Stimulated activated CD8-positive, alpha-beta memory T cell treated with anti-CD3 and anti-CD28 coated beads, Interleukin-7, amount 100 ng/mL, for 1 hour (primary cell): ENCODE data around the gene ITIH2.
"Not testable (repeated sequence)": the region's sequence is repeated elsewhere in the genome, so short reads cannot be mapped to it uniquely, and the experiment has no call there.

ENCODE experiments used
- DNase-seq, 2 donors: peaks; one replicate each; pipeline ENCODE4 v3.0.0-alpha.2; 2020; ENCODE audit warnings: low read depth in 2 of 2

Gene ITIH2

DNA sequence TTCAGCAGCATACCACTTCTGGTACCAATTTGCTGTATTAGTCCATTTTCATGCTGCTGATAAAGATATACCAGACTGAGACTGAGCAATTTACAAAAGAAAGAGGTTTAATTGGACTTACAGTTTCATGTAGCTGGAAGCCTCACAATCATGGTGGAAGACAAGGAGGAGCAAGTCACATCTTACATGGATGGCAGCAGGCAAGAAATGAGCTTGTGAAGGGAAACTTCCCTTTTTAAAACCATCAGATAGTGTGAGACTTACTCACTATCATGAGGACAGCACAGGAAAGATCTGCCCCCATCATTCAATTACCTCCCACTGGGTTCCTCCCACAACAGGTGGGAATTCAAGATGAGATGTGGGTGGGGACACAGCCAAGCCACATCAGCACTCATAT lies 9.9 kb upstream of the ITIH2 start:
- not testable (repeated sequence) for DNase-seq

GRCh38 chr10:7696545-7696944 lies 6.6 kb upstream of the ITIH2 start:
- DNase-seq = no peak

DNA sequence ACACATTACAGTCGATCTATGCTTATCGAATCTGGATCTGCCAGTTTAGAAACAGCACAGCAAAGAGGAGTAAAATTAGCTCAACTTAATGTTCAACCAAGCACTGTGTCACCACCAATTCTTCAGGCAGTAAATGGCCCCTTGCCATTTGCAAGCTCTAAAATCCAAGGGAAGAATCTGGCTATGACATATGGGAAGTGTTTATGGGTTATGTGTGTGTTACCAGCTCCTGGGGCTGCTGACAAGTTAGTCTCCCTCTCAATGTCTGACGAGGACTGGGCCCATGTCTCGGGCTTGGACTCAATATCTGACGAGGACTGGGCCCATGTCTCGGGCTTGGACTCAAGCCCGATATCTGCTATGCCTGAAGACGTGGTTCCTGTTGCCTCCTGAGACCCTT lies 5.7 kb upstream of the ITIH2 start:
- DNase-seq = no peak

DNA sequence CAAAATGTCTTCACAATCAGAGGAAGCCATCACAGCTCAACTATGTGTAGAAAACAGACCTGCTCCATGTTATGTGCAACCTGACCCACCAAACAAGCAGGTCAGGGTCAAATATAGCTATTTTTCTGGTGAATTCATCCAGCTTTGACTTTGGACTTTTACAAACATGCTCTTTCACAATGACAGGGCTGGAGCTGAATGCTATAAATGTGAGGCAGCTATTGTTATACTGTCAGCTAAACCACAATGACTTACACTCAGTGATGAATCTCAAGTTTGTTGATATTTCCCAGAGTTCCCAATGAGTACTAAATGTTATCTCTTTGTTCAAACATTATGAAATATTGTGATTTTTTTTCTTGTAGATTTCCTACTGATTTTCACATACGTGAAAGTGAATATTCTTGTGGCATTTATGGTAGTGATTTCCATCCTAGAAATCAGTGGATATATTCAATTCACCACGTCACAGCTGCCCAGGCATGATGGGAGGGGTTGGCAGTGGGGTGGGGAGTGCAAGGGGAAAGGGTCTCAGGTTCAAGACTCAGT lies 2.5 kb upstream of the ITIH2 start:
- no peak for DNase-seq

DNA sequence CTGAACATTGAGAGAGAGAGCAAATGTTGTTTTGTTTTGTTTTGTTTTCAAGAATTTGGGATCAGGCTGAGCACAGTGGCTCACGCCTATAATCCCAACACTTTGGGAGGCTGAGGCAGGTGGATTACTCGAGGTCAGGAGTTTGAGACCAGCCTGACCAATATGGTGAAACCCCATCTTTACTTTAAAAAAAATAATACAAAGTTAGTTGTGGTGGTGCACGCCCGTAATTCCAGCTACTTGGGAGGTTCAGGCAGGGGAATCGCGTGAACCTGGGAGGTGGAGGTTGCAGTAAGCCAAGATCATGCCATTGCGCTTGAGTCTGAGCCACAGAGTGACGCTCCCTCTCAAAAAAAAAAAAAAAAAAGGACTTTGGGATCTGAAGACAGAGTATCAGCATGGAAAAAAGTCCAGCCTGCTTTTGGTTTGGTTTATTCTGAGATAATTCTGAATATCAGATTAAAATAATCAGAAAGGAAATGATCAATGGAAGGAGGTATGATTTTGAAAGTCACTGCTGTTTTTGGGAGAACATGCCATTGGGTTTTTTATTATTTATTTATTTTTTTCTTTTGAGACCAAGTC lies 1.9 kb upstream of the ITIH2 start:
- DNase-seq = no peak

DNA sequence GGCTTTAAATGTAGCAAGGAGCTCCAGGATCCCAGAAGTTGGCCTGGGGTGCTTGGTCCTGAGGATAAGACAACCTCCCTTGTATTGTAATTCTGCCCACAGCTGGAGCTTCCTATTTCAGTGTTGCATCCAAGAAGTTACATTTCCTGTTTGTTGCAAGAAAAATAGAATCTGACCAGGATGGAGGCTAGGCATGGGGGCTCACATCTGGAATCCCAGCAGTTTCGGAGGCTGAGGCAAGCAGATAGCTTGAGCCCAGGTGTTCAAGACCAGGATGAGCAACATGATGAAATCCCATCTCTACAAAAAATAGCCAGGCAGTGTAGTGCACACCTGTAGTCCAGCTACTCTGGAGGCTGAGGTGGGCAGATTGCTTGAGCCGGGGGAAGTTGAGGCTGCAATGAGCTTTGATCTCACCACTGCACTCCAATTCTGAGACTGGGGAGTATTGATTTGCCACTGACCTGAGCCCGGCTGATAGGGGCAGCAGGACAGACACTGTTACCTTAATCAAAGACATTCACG lies 766 bp upstream of the ITIH2 start:
- no peak for DNase-seq

- no peak for DNase-seq
Observed at GRCh38 chr10:7704071-7705016, 1.2 kb downstream of the ITIH2 start.

DNA sequence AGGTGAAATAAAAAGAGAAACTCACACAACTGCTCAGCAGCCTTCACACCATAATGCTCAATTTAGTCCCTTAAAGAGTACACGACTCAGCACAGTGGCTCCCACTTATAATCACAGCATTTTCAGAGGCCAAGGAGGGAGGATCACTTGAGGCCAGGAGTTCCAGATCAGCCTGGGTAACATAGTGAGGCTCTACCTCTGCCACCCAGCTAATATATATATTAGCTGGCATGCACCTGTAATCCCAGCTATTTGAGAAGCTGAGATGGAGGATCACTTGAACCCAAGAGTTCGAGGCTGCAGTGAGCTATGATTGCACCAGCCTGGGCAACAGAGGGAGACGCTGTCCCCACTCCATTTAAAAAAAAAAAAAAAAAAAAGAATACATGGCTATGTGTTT lies 2.2 kb downstream of the ITIH2 start:
- DNase-seq = no peak

DNA sequence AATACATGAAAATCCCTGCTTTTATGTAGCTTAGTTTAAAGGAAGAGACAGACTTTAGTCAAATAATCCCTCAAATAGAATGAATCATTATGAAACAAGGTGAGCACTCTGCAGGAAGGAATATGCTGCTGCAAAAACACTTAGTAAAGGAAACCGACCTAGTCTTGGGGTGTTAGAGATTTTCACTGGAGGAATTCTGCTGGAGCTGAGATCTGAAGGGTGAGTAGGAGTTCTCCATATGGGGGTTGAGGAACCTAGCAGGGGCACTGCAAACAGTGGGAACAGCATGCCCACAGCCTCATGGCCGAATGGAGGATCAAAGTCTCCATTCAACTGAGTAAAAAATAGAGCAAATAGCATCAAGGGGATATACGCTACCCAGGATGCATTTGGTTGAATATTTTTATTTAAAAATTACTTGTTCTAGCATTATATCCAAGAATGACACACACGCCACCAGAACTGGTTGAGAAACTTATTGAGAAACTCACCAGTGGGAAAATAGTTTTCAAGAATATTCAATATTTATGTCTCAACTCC lies 3.5 kb downstream of the ITIH2 start:
- DNase-seq = no peak

DNA sequence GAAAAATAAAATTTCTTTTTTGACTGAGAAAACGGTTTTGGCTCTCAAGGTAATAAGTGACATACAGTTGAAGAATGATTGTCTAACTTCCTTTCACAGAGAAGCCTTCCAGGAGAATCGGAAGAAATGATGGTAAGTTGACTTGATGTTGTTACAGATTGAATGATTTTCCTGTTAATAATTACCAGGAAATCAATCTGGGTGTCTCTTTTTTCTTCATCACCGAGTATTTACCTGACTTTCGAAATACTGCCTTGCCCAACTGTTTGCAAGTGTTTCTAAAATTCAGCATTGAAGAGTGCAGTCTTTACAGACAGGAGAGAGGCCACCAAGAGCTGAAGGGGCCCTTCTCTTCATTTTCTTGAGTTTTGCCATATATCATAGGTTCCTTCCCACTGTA lies 4.0 kb downstream of the ITIH2 start:
- no peak for DNase-seq

DNA sequence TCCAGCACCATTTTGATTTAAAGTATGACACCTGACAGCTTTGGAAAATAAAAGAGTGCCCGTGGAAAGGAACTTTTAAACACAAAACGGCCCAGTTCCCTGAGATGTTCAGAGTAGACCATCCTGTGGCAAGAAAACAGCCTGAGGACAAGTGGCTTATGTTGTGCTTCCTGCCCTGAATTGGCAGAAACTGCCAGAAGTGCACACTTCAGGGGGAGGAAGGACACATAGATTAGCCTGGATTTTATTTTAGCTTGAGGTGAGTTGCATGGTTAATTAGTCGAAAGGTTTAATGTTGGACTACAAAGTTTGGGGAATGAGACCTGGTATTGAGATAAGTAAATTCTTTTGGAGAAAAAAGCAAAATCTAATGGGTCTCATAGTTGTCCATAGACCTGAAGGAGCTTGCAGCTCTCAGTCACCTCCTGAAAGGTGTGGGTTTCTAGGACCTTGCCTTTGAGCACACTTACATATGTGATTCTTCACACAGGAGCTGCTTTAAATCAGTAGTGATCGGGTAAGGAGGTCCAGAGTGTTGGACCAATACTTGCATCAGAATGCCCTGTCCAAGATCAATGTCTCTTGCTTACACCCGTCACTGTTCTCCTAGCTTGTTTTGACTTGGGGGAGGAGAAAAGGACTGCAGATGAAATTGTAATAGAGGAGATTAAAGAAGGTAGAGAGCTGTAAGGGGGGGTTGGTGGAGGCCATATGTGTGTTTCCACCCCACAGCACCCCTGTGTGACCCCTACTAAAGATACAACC lies 4.9 kb downstream of the ITIH2 start:
- no peak for DNase-seq

DNA sequence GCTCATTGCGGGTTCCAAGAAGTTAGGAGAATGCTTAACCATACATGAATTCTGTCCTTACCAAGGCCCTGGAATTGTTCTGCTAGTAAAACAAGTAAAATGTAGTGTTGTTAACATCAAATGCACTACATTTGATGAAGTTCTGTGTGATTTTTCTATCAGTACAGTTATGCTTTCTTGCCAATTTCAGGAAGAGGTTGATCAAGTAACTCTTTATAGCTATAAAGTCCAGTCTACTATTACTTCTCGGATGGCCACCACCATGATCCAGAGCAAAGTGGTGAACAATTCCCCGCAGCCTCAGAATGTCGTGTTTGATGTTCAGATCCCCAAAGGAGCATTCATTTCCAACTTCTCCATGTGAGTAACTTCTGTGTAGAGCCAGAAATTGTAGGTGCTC lies 5.7 kb downstream of the ITIH2 start:
- no peak for DNase-seq

- DNase-seq = no peak
Observed at GRCh38 chr10:7710446-7710845, 7.3 kb downstream of the ITIH2 start.

DNA sequence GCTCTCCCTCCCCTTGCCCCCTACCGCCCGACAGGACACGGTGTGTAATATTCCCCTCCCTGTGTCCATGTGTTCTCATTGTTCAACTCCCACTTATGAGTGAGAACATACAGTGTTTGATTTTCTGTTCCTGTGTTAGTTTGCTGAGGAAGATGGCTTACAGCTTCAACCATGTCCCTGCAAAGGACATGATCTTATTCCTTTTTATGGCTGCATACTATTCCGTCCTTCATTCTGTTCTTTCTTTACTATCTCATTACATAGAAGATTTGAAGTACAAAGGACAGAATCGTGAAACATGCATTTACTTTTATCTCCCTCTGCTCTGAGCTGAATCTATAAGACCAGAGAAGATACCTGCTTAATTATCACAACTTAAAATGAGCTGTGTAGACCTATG lies 8.0 kb downstream of the ITIH2 start:
- not testable (repeated sequence) for DNase-seq

DNA sequence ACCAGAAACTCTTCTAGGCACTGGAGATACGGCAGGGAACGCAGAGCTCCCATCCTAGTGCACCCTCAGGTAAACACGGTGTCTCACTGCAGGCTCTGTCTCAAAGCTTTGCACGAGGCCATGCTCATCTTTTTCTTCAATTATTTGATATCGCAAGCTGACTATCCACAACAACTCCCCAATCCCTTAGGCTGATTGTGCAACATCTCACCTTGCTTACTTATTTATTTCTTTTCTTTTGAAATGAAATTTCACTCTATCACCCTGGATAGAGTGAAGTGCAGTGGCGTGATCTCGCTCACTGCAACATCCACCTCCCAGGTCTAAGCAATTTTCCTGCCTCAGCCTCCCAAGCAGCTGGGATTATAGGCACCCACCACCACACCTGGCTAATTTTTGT lies 12.4 kb downstream of the ITIH2 start:
- no peak for DNase-seq

DNA sequence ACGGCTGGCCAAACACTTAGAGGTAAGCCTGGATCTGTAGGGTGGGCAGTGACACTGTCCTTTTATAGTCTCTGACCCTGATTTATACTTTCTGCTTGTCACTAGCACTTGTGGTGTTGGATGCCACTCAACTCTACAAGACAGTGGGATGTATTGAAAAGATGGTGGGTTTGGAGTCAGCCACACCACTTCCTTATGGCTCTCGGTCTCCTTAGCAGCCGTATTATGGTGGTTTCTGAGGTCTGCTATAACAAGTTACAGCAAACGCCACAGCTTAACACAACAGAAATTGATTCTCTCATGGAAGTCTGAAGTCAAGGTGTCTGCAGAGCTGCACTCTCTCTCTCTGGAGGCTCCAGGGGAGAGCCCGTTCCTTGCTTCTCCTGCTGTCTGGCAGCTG lies 14.7 kb downstream of the ITIH2 start:
- no peak for DNase-seq

DNA sequence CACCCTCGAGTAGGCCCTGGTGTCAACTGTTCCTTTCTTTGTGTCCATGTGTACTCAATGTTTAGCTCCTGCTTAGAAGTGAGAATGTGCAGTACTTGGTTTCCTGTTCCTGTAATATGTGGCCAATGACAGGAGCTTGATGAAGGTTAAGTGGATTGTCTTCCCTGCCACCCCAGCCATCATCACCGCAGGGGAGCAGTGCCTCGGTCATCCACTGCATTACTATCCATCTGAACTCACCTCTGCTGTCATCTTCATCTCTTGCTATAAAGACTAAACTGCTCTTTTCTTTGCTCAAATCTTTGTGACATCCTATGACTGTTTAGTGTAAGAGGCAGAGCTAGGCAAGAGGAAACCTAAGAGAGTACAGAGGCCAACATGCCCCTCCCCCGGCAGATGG lies 15.6 kb downstream of the ITIH2 start:
- no peak for DNase-seq

GRCh38 chr10:7720478-7720877 lies 17.4 kb downstream of the ITIH2 start:
- DNase-seq = no peak

- DNase-seq = no peak
Observed at GRCh38 chr10:7722927-7723529, 19.9 kb downstream of the ITIH2 start.

- no peak for DNase-seq
Observed at GRCh38 chr10:7734821-7735220, 31.7 kb downstream of the ITIH2 start.
